ENCODE data around the gene CEP89. TPM values are rescaled to one million over a fixed set of nuclear protein-coding genes. Genes with fewer than 3 reads are reported as not detected.

The CEP89 gene
- total RNA-seq, 4 donors from 2014 or later = 12.6 to 28.5 (median 13.2) TPM

GRCh38 chr19:32921624-32922023 is 50.1 kb downstream of the CEP89 start:
- Histone ChIP-seq H3K36me3 (peaks cover 0 to 96% (median 10%) of the 10 kb centered on the region in 3 donors), H3K27me3 (no peaks in the 10 kb centered on the region), H3K27ac (no peak overlapping the region), H3K4me1 (no peaks in the 10 kb centered on the region), H3K4me3 (no peak overlapping the region), H3K9me3 (no peaks in the 10 kb centered on the region)
- TF ChIP-seq CTCF (IDR thresholded peaks at IDR 0.05) = no peak
- TF ChIP-seq POLR2A (IDR thresholded peaks at IDR 0.05) = no peak
- no peak for TF ChIP-seq EP300 (IDR thresholded peaks at IDR 0.05)
- no peak for DNase-seq (ENCODE audit: low spot score in 2 of 2)
- WGBS, 2 donors = 64 to 100% methylated on average over 3 of the region's 3 CpGs

GRCh38 chr19:32919365-32919764 is 52.4 kb downstream of the CEP89 start:
- Histone ChIP-seq H3K36me3 (peaks cover 0 to 96% (median 6%) of the 10 kb centered on the region in 3 donors), H3K4me1 (no peaks in the 10 kb centered on the region)

GRCh38 chr19:32917616-32917996 is 54.2 kb downstream of the CEP89 start:
- Histone ChIP-seq H3K36me3 (peaks cover 0 to 93% (median 4%) of the 10 kb centered on the region in 3 donors), H3K27ac (no peak overlapping the region), H3K9me3 (no peaks in the 10 kb centered on the region), H3K4me1 (no peaks in the 10 kb centered on the region), H3K4me3 (no peak overlapping the region), H3K27me3 (no peaks in the 10 kb centered on the region)
- no peak for DNase-seq (ENCODE audit: low spot score in 2 of 2)
- TF ChIP-seq EP300 (IDR thresholded peaks at IDR 0.05) (no peak), CTCF (IDR thresholded peaks at IDR 0.05) (no peak), POLR2A (IDR thresholded peaks at IDR 0.05) (no peak)
- WGBS, 2 donors = 82 to 85% methylated on average over 8 of the region's 8 CpGs

More at GRCh38 chr19:32919365-32919764, 52.4 kb downstream of the CEP89 start:
- Histone ChIP-seq H3K27ac (no peak overlapping the region), H3K4me3 (no peak overlapping the region), H3K27me3 (no peaks in the 10 kb centered on the region), H3K9me3 (no peaks in the 10 kb centered on the region)
- DNase-seq (ENCODE audit: low spot score in 2 of 2) = no peak
- 95 to 96% methylated on average over 4 of the region's 4 CpGs for WGBS, 2 donors
- TF ChIP-seq CTCF (IDR thresholded peaks at IDR 0.05) = no peak
- no peak for TF ChIP-seq EP300 (IDR thresholded peaks at IDR 0.05)
- TF ChIP-seq POLR2A (IDR thresholded peaks at IDR 0.05) = no peak

GRCh38 chr19:32916969-32917615 is 54.7 kb downstream of the CEP89 start:
- Histone ChIP-seq H3K9me3 (no peaks in the 10 kb centered on the region), H3K36me3 (peaks cover 0 to 93% (median 4%) of the 10 kb centered on the region in 3 donors), H3K27ac (no peak overlapping the region), H3K4me1 (no peaks in the 10 kb centered on the region), H3K27me3 (no peaks in the 10 kb centered on the region), H3K4me3 (no peak overlapping the region)
- no peak for DNase-seq (ENCODE audit: low spot score in 2 of 2)
- no peak for TF ChIP-seq EP300 (IDR thresholded peaks at IDR 0.05)
- no peak for TF ChIP-seq CTCF (IDR thresholded peaks at IDR 0.05)
- no peak for TF ChIP-seq POLR2A (IDR thresholded peaks at IDR 0.05)
- WGBS, 2 donors = 46 to 71% methylated on average over 4 of the region's 4 CpGs

GRCh38 chr19:32914879-32915660 is 56.7 kb downstream of the CEP89 start:
- peaks cover 0 to 95% (median 4%) of the 10 kb centered on the region in 3 donors for H3K36me3 ChIP-seq
- 89 to 93% methylated on average over 12 of the region's 12 CpGs for WGBS, 2 donors
- no peak for DNase-seq (ENCODE audit: low spot score in 2 of 2)
- no peaks in the 10 kb centered on the region for H3K4me1 ChIP-seq
- TF ChIP-seq CTCF (IDR thresholded peaks at IDR 0.05) = no peak
- no peak for TF ChIP-seq EP300 (IDR thresholded peaks at IDR 0.05)
- TF ChIP-seq POLR2A (IDR thresholded peaks at IDR 0.05) = no peak
- H3K4me3 ChIP-seq = no peak overlapping the region
- H3K27me3 ChIP-seq = no peaks in the 10 kb centered on the region
- H3K27ac ChIP-seq = no peak overlapping the region
- H3K9me3 ChIP-seq = no peaks in the 10 kb centered on the region
